Peyer's patch (tissue), 4 donors: Measurements from ENCODE around the gene TULP4. TPM values are rescaled to one million over a fixed set of nuclear protein-coding genes. Genes with fewer than 3 reads are reported as not detected.

Experiments used
- DNase-seq, 3 donors: peaks; one replicate each; pipeline ENCODE4 v3.0.0-alpha.2; 2017 to 2019
- H3K27ac ChIP-seq, 4 donors: fragments of 200-600 bp; sonication (generic); one replicate each; pipeline ENCODE4 v1.5.1; 2016 to 2019
- H3K27me3 ChIP-seq, 2 donors: fragments of 200-600 bp; sonication (generic); one replicate each; pipeline ENCODE4 v1.5.1; 2019
- H3K36me3 ChIP-seq, 3 donors: fragments of 200-600 bp; sonication (generic); one replicate each; pipeline ENCODE4 v1.5.1; 2016 to 2019
- H3K4me1 ChIP-seq, 4 donors: fragments of 200-600 bp; sonication (generic); one replicate each; pipeline ENCODE4 v1.5.1; 2016 to 2019
- H3K4me3 ChIP-seq, 4 donors: fragments of 200-600 bp; sonication (generic); 1 replicate in 3 of 4; 2 replicates in 1 of 4; pipeline ENCODE4 v1.5.1; 2016 to 2019; ENCODE audit warnings: mild to moderate bottlenecking in 1 of 4
- H3K9me3 ChIP-seq, 4 donors: fragments of 200-600 bp; sonication (generic); one replicate each; pipeline ENCODE4 v1.5.1; 2016 to 2019; ENCODE audit warnings: mild to moderate bottlenecking in 1 of 4
- CTCF ChIP-seq, 6 experiments: fragments of 450-650 bp in 4 of 6; fragments of 200-600 bp in 2 of 6; sonication (generic) in 1 of 6; IDR thresholded peaks; one replicate each; pipeline ENCODE4 v1.5.1; 2017 to 2019; ENCODE audit warnings: antibody characterized with exemption in 6 of 6, mild to moderate bottlenecking in 3 of 6, moderate library complexity in 1 of 6
- POLR2A ChIP-seq, 2 donors: fragments of 450-650 bp; IDR thresholded peaks; one replicate each; pipeline ENCODE4 v1.5.1; 2017; ENCODE audit warnings: antibody characterized with exemption in 2 of 2, mild to moderate bottlenecking in 2 of 2, moderate library complexity in 2 of 2
- total RNA-seq, 4 donors: library from RNA; depleted of rRNA; stranded (reverse); fragments of >200 nt; gene quantifications; one replicate each; pipeline ENCODE4 v1.1.0, GENCODE V29; 2016

Gene TULP4
- total RNA-seq, 4 donors from 2014 or later = 197 to 268 (median 206) TPM

- TF ChIP-seq POLR2A (IDR thresholded peaks at IDR 0.05) (no peak), CTCF (IDR thresholded peaks at IDR 0.05) (no peak)
- H3K27ac ChIP-seq = no peak overlapping the region
- H3K9me3 ChIP-seq = no peaks in the 10 kb centered on the region
- H3K4me3 ChIP-seq = no peak overlapping the region
- peaks cover 0 to 8% (median 0%) of the 10 kb centered on the region in 4 donors for H3K4me1 ChIP-seq
- no peak for DNase-seq
- no peaks in the 10 kb centered on the region for H3K36me3 ChIP-seq
- no peaks in the 10 kb centered on the region for H3K27me3 ChIP-seq
Observed at GRCh38 chr6:158357570-158358216, 45.4 kb downstream of the TULP4 start.

GRCh38 chr6:158358450-158359077, 46.3 kb downstream of the TULP4 start:
- H3K4me1 ChIP-seq = peaks cover 0 to 8% (median 0%) of the 10 kb centered on the region in 4 donors
- DNase-seq = no peak
- no peak overlapping the region for H3K27ac ChIP-seq
- TF ChIP-seq POLR2A (IDR thresholded peaks at IDR 0.05) (no peak), CTCF (IDR thresholded peaks at IDR 0.05) (no peak)
- H3K9me3 ChIP-seq = no peaks in the 10 kb centered on the region
- H3K36me3 ChIP-seq = no peaks in the 10 kb centered on the region
- H3K27me3 ChIP-seq = no peaks in the 10 kb centered on the region
- H3K4me3 ChIP-seq = no peak overlapping the region

GRCh38 chr6:158361068-158361467, 48.8 kb downstream of the TULP4 start:
- Histone ChIP-seq H3K27me3 (no peaks in the 10 kb centered on the region), H3K27ac (no peak overlapping the region), H3K4me1 (peaks cover 0 to 8% (median 0%) of the 10 kb centered on the region in 4 donors), H3K36me3 (no peaks in the 10 kb centered on the region), H3K4me3 (no peak overlapping the region), H3K9me3 (no peaks in the 10 kb centered on the region)
- TF ChIP-seq POLR2A (IDR thresholded peaks at IDR 0.05) = no peak
- no peak for TF ChIP-seq CTCF (IDR thresholded peaks at IDR 0.05)
- no peak for DNase-seq

GRCh38 chr6:158361961-158362669, 49.9 kb downstream of the TULP4 start:
- no peak overlapping the region for H3K4me3 ChIP-seq
- no peaks in the 10 kb centered on the region for H3K9me3 ChIP-seq
- peaks cover 0 to 8% (median 0%) of the 10 kb centered on the region in 4 donors for H3K4me1 ChIP-seq
- DNase-seq = no peak
- H3K27ac ChIP-seq = no peak overlapping the region
- no peak for TF ChIP-seq CTCF (IDR thresholded peaks at IDR 0.05)
- TF ChIP-seq POLR2A (IDR thresholded peaks at IDR 0.05) = no peak
- H3K27me3 ChIP-seq = no peaks in the 10 kb centered on the region
- H3K36me3 ChIP-seq = no peaks in the 10 kb centered on the region

GRCh38 chr6:158366363-158366762, 54.1 kb downstream of the TULP4 start:
- Histone ChIP-seq H3K4me1 (no peaks in the 10 kb centered on the region), H3K9me3 (no peaks in the 10 kb centered on the region), H3K27me3 (no peaks in the 10 kb centered on the region), H3K36me3 (no peaks in the 10 kb centered on the region), H3K27ac (no peak overlapping the region), H3K4me3 (no peak overlapping the region)
- TF ChIP-seq POLR2A (IDR thresholded peaks at IDR 0.05) = no peak
- TF ChIP-seq CTCF (IDR thresholded peaks at IDR 0.05) = no peak
- DNase-seq = no peak
